ENCODE measurements around the gene DSTYK.

Gene DSTYK

GRCh38 chr1:205232945-205233397 is 21.5 kb upstream of the DSTYK start:
- no peaks in the 10 kb centered on the region for H3K36me3 ChIP-seq (replicated peaks)
- in situ Hi-C loops (cut with HindIII; ENCODE audit: low pct_ligation_motif_present, low sequenced_read_pairs), result no loop called here
- TF ChIP-seq CTCF (IDR thresholded peaks at IDR 0.05; ENCODE audit: low read depth, low read length, missing control alignments), result no peak
- no peak overlapping the region for H3K4me3 ChIP-seq (ENCODE audit: low read depth, low read length)
- no peak overlapping the region for H3K27ac ChIP-seq
- DNase-seq, result no peak
- no peaks in the 10 kb centered on the region for H3K27me3 ChIP-seq (replicated peaks)

- in situ Hi-C loops (cut with HindIII; ENCODE audit: low pct_ligation_motif_present, low sequenced_read_pairs), result no loop called here
- no peaks in the 10 kb centered on the region for H3K27me3 ChIP-seq (replicated peaks)
- no peak overlapping the region for H3K27ac ChIP-seq
- no peak for TF ChIP-seq CTCF (IDR thresholded peaks at IDR 0.05; ENCODE audit: low read depth, low read length, missing control alignments)
- no peak overlapping the region for H3K4me3 ChIP-seq (ENCODE audit: low read depth, low read length)
- no peak for DNase-seq
- H3K36me3 ChIP-seq (replicated peaks), result no peaks in the 10 kb centered on the region
Observed at GRCh38 chr1:205232127-205232820, 20.8 kb upstream of the DSTYK start.

GRCh38 chr1:205230982-205231381 is 19.5 kb upstream of the DSTYK start:
- no peak for TF ChIP-seq CTCF (IDR thresholded peaks at IDR 0.05; ENCODE audit: low read depth, low read length, missing control alignments)
- H3K27ac ChIP-seq, result no peak overlapping the region
- H3K36me3 ChIP-seq (replicated peaks), result no peaks in the 10 kb centered on the region
- DNase-seq, result no peak
- H3K4me3 ChIP-seq (ENCODE audit: low read depth, low read length), result no peak overlapping the region
- no peaks in the 10 kb centered on the region for H3K27me3 ChIP-seq (replicated peaks)
- in situ Hi-C loops (cut with HindIII; ENCODE audit: low pct_ligation_motif_present, low sequenced_read_pairs), result no loop called here

GRCh38 chr1:205229916-205230700 is 18.6 kb upstream of the DSTYK start:
- no peak for TF ChIP-seq CTCF (IDR thresholded peaks at IDR 0.05; ENCODE audit: low read depth, low read length, missing control alignments)
- in situ Hi-C loops (cut with HindIII; ENCODE audit: low pct_ligation_motif_present, low sequenced_read_pairs), result no loop called here
- Histone ChIP-seq H3K4me3 (ENCODE audit: low read depth, low read length) (no peak overlapping the region), H3K36me3 (replicated peaks) (no peaks in the 10 kb centered on the region), H3K27ac (no peak overlapping the region), H3K27me3 (replicated peaks) (no peaks in the 10 kb centered on the region)
- DNase-seq, result no peak

- DNase-seq, result no peak
- Histone ChIP-seq H3K36me3 (replicated peaks) (no peaks in the 10 kb centered on the region), H3K27ac (no peak overlapping the region), H3K27me3 (replicated peaks) (no peaks in the 10 kb centered on the region), H3K4me3 (ENCODE audit: low read depth, low read length) (no peak overlapping the region)
- in situ Hi-C loops (cut with HindIII; ENCODE audit: low pct_ligation_motif_present, low sequenced_read_pairs), result no loop called here
- peak; percentile 12 for TF ChIP-seq CTCF (IDR thresholded peaks at IDR 0.05; ENCODE audit: low read depth, low read length, missing control alignments)
Observed at GRCh38 chr1:205229399-205229871, 17.9 kb upstream of the DSTYK start.
